GM23338 (cell line): ENCODE data around the gene KRT74. TPM values are rescaled to one million over a fixed set of nuclear protein-coding genes. Genes with fewer than 3 reads are reported as not detected.

Experiments
- ATAC-seq: fragments of 200-7000 bp; cut with Tn5 transposase; 3 replicates; pipeline ENCODE4 v1.9.1; 2020
- DNase-seq: peaks from one replicate; pipeline ENCODE4 v3.0.0-alpha.2; 2015; ENCODE audit warnings: low spot score
- H2AFZ ChIP-seq: fragments of 200-600 bp; sonication (generic); 2 replicates; pipeline ENCODE4 v1.8.0; 2016; ENCODE audit warnings: antibody characterized with exemption, mild to moderate bottlenecking, moderate library complexity
- H3F3A ChIP-seq: fragments of 200-600 bp; sonication (generic); replicated peaks from 2 replicates; pipeline ENCODE4 v1.8.0; 2017; ENCODE audit warnings: antibody characterized with exemption, mixed run types, low read depth
- H3K27ac ChIP-seq: fragments of 200-600 bp; sonication (generic); 2 replicates; pipeline ENCODE4 v1.6.1; 2016; ENCODE audit warnings: low read depth
- H3K27me3 ChIP-seq: fragments of 200-600 bp; sonication (generic); 2 replicates; pipeline ENCODE4 v1.8.0; 2016; ENCODE audit warnings: mild to moderate bottlenecking, mixed run types, moderate library complexity; ENCODE audit not compliant: insufficient read depth
- H3K36me3 ChIP-seq: fragments of 200-600 bp; sonication (generic); 2 replicates; pipeline ENCODE4 v1.8.0; 2016; ENCODE audit warnings: mild to moderate bottlenecking; ENCODE audit not compliant: insufficient read depth
- H3K4me1 ChIP-seq: fragments of 200-600 bp; sonication (generic); 2 replicates; pipeline ENCODE4 v1.8.0; 2016; ENCODE audit warnings: mild to moderate bottlenecking, moderate library complexity; ENCODE audit not compliant: insufficient read depth
- H3K4me2 ChIP-seq: fragments of 200-600 bp; sonication (generic); 2 replicates; pipeline ENCODE4 v1.7.1; 2017; ENCODE audit warnings: mixed run types
- H3K4me3 ChIP-seq: fragments of 200-600 bp; sonication (generic); 2 replicates; pipeline ENCODE4 v1.6.1; 2016; ENCODE audit warnings: mixed run types
- H3K79me2 ChIP-seq: fragments of 200-600 bp; sonication (generic); replicated peaks from 2 replicates; pipeline ENCODE4 v1.8.0; 2017; ENCODE audit warnings: mild to moderate bottlenecking; ENCODE audit not compliant: insufficient read depth
- H3K9me2 ChIP-seq: fragments of 200-600 bp; sonication (generic); 2 replicates; pipeline ENCODE4 v1.8.0; 2017; ENCODE audit not compliant: insufficient read depth
- H4K20me1 ChIP-seq: fragments of 200-600 bp; sonication (generic); replicated peaks from 2 replicates; pipeline ENCODE4 v1.8.0; 2017; ENCODE audit warnings: mild to moderate bottlenecking; ENCODE audit not compliant: insufficient read depth
- H3K27ac Mint-ChIP-seq: 2 replicates; pipeline ENCODE4 v1.8.0; 2020; ENCODE audit warnings: inconsistent platforms, mild to moderate bottlenecking, moderate library complexity, mixed read lengths
- H3K27me3 Mint-ChIP-seq: 3 replicates; pipeline ENCODE4 v1.8.0; 2022; ENCODE audit warnings: low read depth, mild to moderate bottlenecking, moderate library complexity, mixed read lengths, inconsistent platforms; ENCODE audit not compliant: insufficient read depth, poor library complexity
- H3K36me3 Mint-ChIP-seq: 3 replicates; pipeline ENCODE4 v1.8.0; 2021; ENCODE audit warnings: low read depth, mild to moderate bottlenecking, inconsistent platforms, moderate library complexity, mixed read lengths
- H3K4me1 Mint-ChIP-seq: 3 replicates; pipeline ENCODE4 v1.8.0; 2020; ENCODE audit warnings: mild to moderate bottlenecking, inconsistent platforms, mixed read lengths
- H3K4me3 Mint-ChIP-seq: 3 replicates; pipeline ENCODE4 v1.8.0; 2021; ENCODE audit warnings: moderate library complexity, mild to moderate bottlenecking, inconsistent platforms, mixed read lengths
- H3K9me3 Mint-ChIP-seq: 3 replicates; pipeline ENCODE4 v1.8.0; 2020; ENCODE audit warnings: moderate library complexity, mild to moderate bottlenecking, inconsistent platforms, mixed read lengths
- CREB1 ChIP-seq: fragments of 250-450 bp; sonication (Bioruptor Pico); IDR thresholded peaks from 2 replicates; pipeline ENCODE4 v1.5.0; 2020; ENCODE audit warnings: low read depth, mild to moderate bottlenecking, moderate library complexity
- CTCF ChIP-seq, 2 experiments: fragments of 200-600 bp in 1 of 2; sonication (generic) in 1 of 2; conservative IDR thresholded peaks; 2 replicates each; pipeline versions ENCODE4 v1.5.1 to v1.6.1; 2016 to 2017; ENCODE audit warnings: antibody characterized with exemption in 2 of 2, low read depth in 2 of 2, mild to moderate bottlenecking in 2 of 2, moderate library complexity in 1 of 2
- ETS1 ChIP-seq: IDR thresholded peaks from 2 replicates; pipeline ENCODE4 v1.6.1; 2016; ENCODE audit warnings: antibody characterized with exemption
- EZH2 ChIP-seq: fragments of 200-600 bp; sonication (generic); IDR thresholded peaks from one replicate; pipeline ENCODE4 v1.8.0; 2017; ENCODE audit warnings: antibody characterized with exemption, mild to moderate bottlenecking, low read depth; ENCODE audit not compliant: unreplicated experiment
- EZH2phosphoT487 ChIP-seq: fragments of 200-600 bp; sonication (generic); IDR thresholded peaks from one replicate; pipeline ENCODE4 v1.8.1; 2018; ENCODE audit warnings: antibody characterized with exemption; ENCODE audit not compliant: unreplicated experiment
- JUNB ChIP-seq: IDR thresholded peaks from one replicate; pipeline ENCODE4 v1.6.1; 2016; ENCODE audit warnings: antibody characterized with exemption; ENCODE audit not compliant: unreplicated experiment
- POLR2AphosphoS5 ChIP-seq: IDR thresholded peaks from 2 replicates; pipeline ENCODE4 v1.6.1; 2016; ENCODE audit warnings: antibody characterized with exemption, low read depth
- REST ChIP-seq: IDR thresholded peaks from one replicate; pipeline ENCODE4 v1.6.1; 2018; ENCODE audit warnings: antibody characterized with exemption; ENCODE audit not compliant: unreplicated experiment
- STAT1 ChIP-seq: IDR thresholded peaks from one replicate; pipeline ENCODE4 v1.6.1; 2016; ENCODE audit warnings: antibody characterized with exemption; ENCODE audit not compliant: unreplicated experiment
- ZNF114 ChIP-seq: fragments of 250-450 bp; sonication (Bioruptor Pico); IDR thresholded peaks from 2 replicates; pipeline ENCODE4 v1.5.0; 2020; ENCODE audit warnings: mild to moderate bottlenecking, moderate library complexity
- ZNF331 ChIP-seq: fragments of 250-450 bp; sonication (Bioruptor Pico); IDR thresholded peaks from 2 replicates; pipeline ENCODE4 v1.5.0; 2020; ENCODE audit warnings: low read depth, mild to moderate bottlenecking, moderate library complexity
- polyA plus RNA-seq: library from polyadenylated mRNA; unstranded; fragments of >200 nt; fragmentation: Nextera tagmentation; extraction: Ambion mirVana; gene quantifications from 2 replicates; pipeline ENCODE4 v1.2.1, GENCODE V29; 2016
- total RNA-seq: library from RNA; depleted of rRNA; stranded (reverse); fragments of >200 nt; shearing (Covaris generic); gene quantifications from 2 replicates; pipeline ENCODE4 v1.2.3, GENCODE V29; 2014

Gene KRT74
- total and polyA plus RNA-seq, 2 experiments from 2014 or later: not detected

GRCh38 chr12:52618866-52619265 is 45.2 kb upstream of the KRT74 start (continued):
- no peak for TF ChIP-seq REST
- TF ChIP-seq JUNB: no peak
- TF ChIP-seq EZH2: no peak
- no peak for TF ChIP-seq CREB1 (CRISPR knock-in tag)

- Mint-ChIP-seq H3K27ac (no peak within 1 kb of the TSS), H3K36me3 (no peaks in the 10 kb centered on the region), H3K27me3 (peaks cover 5% of the 10 kb centered on the region), H3K4me1 (no peaks in the 10 kb centered on the region), H3K9me3 (no peaks in the 10 kb centered on the region; the same call in 2 of the 3 replicates), H3K4me3 (no peak within 1 kb of the TSS)
- Histone ChIP-seq H4K20me1 (no peaks in the 10 kb centered on the region), H3K4me3 (no peak within 1 kb of the TSS), H3K79me2 (no peaks in the 10 kb centered on the region), H3K4me1 (no peaks in the 10 kb centered on the region), H3K36me3 (no peaks in the 10 kb centered on the region), H3K4me2 (no peak within 1 kb of the TSS), H3K27ac (no peak within 1 kb of the TSS), H3K9me2 (no peaks in the 10 kb centered on the region), H3F3A (no peaks in the 10 kb centered on the region), H2AFZ (no peak within 1 kb of the TSS), H3K27me3 (no peaks in the 10 kb centered on the region)
- ATAC-seq (no peak), DNase-seq (no peak)
- TF ChIP-seq POLR2AphosphoS5 (no peak), CREB1 (CRISPR knock-in tag) (no peak), REST (no peak), CTCF (conservative IDR thresholded peaks at IDR 0.05; ENCODE audit: low read depth in 2 of 2) (no peak), EZH2phosphoT487 (no peak), STAT1 (no peak), ZNF331 (CRISPR knock-in tag) (no peak), ETS1 (no peak), ZNF114 (CRISPR knock-in tag) (no peak)
Measured at GRCh38 chr12:52618216-52618615, 44.6 kb upstream of the KRT74 start, which contains the start of gene KRT73. TSS of gene KRT73 (minus strand) at chr12:52618559. CDS start at chr12:52618524, 35 bp downstream.
